K562 (cell line): ENCODE results near the gene GPR15. TPM values are rescaled to one million over a fixed set of nuclear protein-coding genes. Genes with fewer than 3 reads are reported as not detected.

ENCODE experiments used
- CEBPG ChIP-seq, 3 experiments: fragments of 200-800 bp in 1 of 3; sonication (Bioruptor generic) in 1 of 3; sonication (generic) in 1 of 3; formaldehyde crosslinking in 1 of 3; IDR thresholded peaks in 2 of 3; conservative IDR thresholded peaks in 1 of 3; 2 replicates each; pipeline versions ENCODE4 v1.6.1 to v1.8.0; 2016 to 2022; ENCODE audit warnings: missing compliant biosample characterization in 2 of 3, missing genetic modification characterization in 2 of 3, mild to moderate bottlenecking in 1 of 3, missing genetic modification reagents in 1 of 3
- ELF4 ChIP-seq: fragments of 450-650 bp; formaldehyde crosslinking; IDR thresholded peaks from 2 replicates; pipeline ENCODE4 v1.4.0; 2022; ENCODE audit warnings: missing genetic modification characterization
- EP300 ChIP-seq: IDR thresholded peaks from 2 replicates; pipeline ENCODE4 v1.6.1; 2012; ENCODE audit warnings: low read length, improper control_type of control experiment
- FOXA3 ChIP-seq, 2 experiments: fragments of 450-650 bp in 1 of 2; sonication (generic) in 1 of 2; formaldehyde crosslinking; IDR thresholded peaks in 1 of 2; conservative IDR thresholded peaks in 1 of 2; 2 replicates each; pipeline versions ENCODE4 v1.4.0 to v1.8.0; 2020 to 2022; ENCODE audit warnings: mild to moderate bottlenecking in 2 of 2, missing genetic modification reagents in 1 of 2
- GATAD2A ChIP-seq: fragments of 450-650 bp; IDR thresholded peaks from 2 replicates; pipeline ENCODE4 v1.6.1; 2017
- GTF2F1 ChIP-seq: IDR thresholded peaks from 2 replicates; pipeline ENCODE4 v1.6.1; 2011; ENCODE audit warnings: low read depth, low read length, improper control_type of control experiment
- MCM5 ChIP-seq: fragments of 450-650 bp; IDR thresholded peaks from 2 replicates; pipeline ENCODE4 v1.6.1; 2016; ENCODE audit warnings: low read depth
- PTTG1 ChIP-seq: fragments of 450-650 bp; IDR thresholded peaks from 2 replicates; pipeline ENCODE4 v1.6.1; 2016; ENCODE audit warnings: low read depth, mild to moderate bottlenecking, missing genetic modification characterization, missing compliant biosample characterization
- TAF7 ChIP-seq: fragments of 450-650 bp; IDR thresholded peaks from 2 replicates; pipeline ENCODE4 v1.6.1; 2016; ENCODE audit warnings: missing genetic modification characterization, missing compliant biosample characterization
- TCFL5 ChIP-seq: fragments of 250-450 bp; sonication (Bioruptor Pico); conservative IDR thresholded peaks from 2 replicates; pipeline ENCODE4 v1.6.1; 2021; ENCODE audit warnings: mild to moderate bottlenecking, moderate library complexity, matching md5 sums
- ZKSCAN3 ChIP-seq: fragments of 250-450 bp; sonication (Bioruptor Pico); IDR thresholded peaks from 2 replicates; pipeline ENCODE4 v1.4.0; 2020
- ZNF12 ChIP-seq: sonication (generic); formaldehyde crosslinking; IDR thresholded peaks from 2 replicates; pipeline ENCODE4 v1.4.0; 2020; ENCODE audit warnings: mild to moderate bottlenecking, missing genetic modification reagents
- ZNF121 ChIP-seq: sonication (generic); formaldehyde crosslinking; conservative IDR thresholded peaks from 2 replicates; pipeline ENCODE4 v1.8.0; 2022; ENCODE audit warnings: missing genetic modification reagents
- polyA plus RNA-seq, 8 experiments: library from polyadenylated mRNA; depleted of rRNA in 4 of 8; stranded (reverse) in 5 of 8; unstranded in 3 of 8; fragments of >200 nt; fragmentation: Nextera tagmentation in 2 of 8; fragmentation: Illumina TruSeq in 1 of 8; extraction: Ambion mirVana in 2 of 8; extraction: Trizol in 1 of 8; gene quantifications; 2 replicates each; pipeline versions ENCODE4 v1.2.1 to v1.2.3, GENCODE V29; 2011 to 2014; ENCODE audit warnings: inconsistent platforms in 1 of 8, missing spikeins in 1 of 8
- total RNA-seq, 7 experiments: library from RNA; depleted of rRNA in 6 of 7; stranded (reverse); fragments of >200 nt in 6 of 7; fragmentation: Illumina TruSeq in 2 of 7; extraction: Trizol in 2 of 7; gene quantifications; 2 replicates each; pipeline versions ENCODE4 v1.2.1 to v1.2.3, GENCODE V29; 2011 to 2021; ENCODE audit warnings: low replicate concordance in 1 of 7
- TF ChIP-seq, protein P1 (sequence below): fragments of 200-800 bp; sonication (Bioruptor generic); IDR thresholded peaks from 2 replicates; pipeline ENCODE4 v1.6.1; 2017; ENCODE audit warnings: missing genetic modification characterization, missing compliant biosample characterization
- TF ChIP-seq, protein P2 (sequence below), 2 experiments: fragments of 450-650 bp in 1 of 2; sonication (generic) in 1 of 2; formaldehyde crosslinking in 1 of 2; IDR thresholded peaks; 2 replicates each; pipeline versions ENCODE4 v1.7.1 to v1.9.0; 2016 to 2022; ENCODE audit warnings: inconsistent platforms in 1 of 2, mild to moderate bottlenecking in 1 of 2, missing genetic modification reagents in 1 of 2
- TF ChIP-seq, protein P3 (sequence below): IDR thresholded peaks from 2 replicates; pipeline ENCODE4 v1.6.1; 2011; ENCODE audit warnings: borderline replicate concordance, low read depth, mild to moderate bottlenecking, moderate library complexity, low read length; ENCODE audit not compliant: insufficient read depth, poor library complexity, severe bottlenecking

Gene GPR15
- total and polyA plus RNA-seq, 9 of the 15 experiments (the other 6 are each of a cell fraction or from before 2014, with no cell fraction given) = 0.13 TPM; not detected in 8

DNA sequence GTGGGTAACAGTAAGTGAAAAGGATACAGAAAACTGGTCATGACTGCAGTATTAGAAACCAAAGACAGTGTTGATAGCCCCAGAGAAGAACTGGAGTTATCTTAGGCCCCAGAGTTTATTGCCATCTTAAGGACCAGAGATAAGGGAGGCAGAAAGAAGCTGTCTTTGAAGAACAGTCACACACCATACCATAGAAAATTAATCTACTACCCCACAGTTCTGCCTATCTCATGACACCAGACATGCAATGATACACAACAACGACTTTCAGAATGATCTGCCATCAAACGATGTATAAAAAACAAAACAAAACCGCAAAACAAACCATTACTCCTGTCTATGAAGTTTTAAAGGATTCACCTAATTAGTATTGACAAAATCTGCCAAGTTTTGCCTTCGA lies 52.0 kb downstream of the GPR15 start (continued):
- TF ChIP-seq, protein P1, sequence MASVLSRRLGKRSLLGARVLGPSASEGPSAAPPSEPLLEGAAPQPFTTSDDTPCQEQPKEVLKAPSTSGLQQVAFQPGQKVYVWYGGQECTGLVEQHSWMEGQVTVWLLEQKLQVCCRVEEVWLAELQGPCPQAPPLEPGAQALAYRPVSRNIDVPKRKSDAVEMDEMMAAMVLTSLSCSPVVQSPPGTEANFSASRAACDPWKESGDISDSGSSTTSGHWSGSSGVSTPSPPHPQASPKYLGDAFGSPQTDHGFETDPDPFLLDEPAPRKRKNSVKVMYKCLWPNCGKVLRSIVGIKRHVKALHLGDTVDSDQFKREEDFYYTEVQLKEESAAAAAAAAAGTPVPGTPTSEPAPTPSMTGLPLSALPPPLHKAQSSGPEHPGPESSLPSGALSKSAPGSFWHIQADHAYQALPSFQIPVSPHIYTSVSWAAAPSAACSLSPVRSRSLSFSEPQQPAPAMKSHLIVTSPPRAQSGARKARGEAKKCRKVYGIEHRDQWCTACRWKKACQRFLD (CRISPR knock-in tag) = peak; percentile 89
- no peak for TF ChIP-seq GTF2F1
- TF ChIP-seq TAF7 (tag) = no peak
- peak in 1 of 2 experiments; percentile 57; a peak in 2 of 4 replicates for TF ChIP-seq FOXA3 (CRISPR knock-in tag; conservative IDR thresholded peaks at IDR 0.05 in 1 of 2, IDR thresholded peaks at IDR 0.05 in 1 of 2)
- TF ChIP-seq CEBPG (CRISPR knock-in tag; IDR thresholded peaks at IDR 0.05) = no peak
- TF ChIP-seq CEBPG (tag; conservative IDR thresholded peaks at IDR 0.05 in 1 of 2, IDR thresholded peaks at IDR 0.05 in 1 of 2) = no peak
- TF ChIP-seq, protein P2, sequence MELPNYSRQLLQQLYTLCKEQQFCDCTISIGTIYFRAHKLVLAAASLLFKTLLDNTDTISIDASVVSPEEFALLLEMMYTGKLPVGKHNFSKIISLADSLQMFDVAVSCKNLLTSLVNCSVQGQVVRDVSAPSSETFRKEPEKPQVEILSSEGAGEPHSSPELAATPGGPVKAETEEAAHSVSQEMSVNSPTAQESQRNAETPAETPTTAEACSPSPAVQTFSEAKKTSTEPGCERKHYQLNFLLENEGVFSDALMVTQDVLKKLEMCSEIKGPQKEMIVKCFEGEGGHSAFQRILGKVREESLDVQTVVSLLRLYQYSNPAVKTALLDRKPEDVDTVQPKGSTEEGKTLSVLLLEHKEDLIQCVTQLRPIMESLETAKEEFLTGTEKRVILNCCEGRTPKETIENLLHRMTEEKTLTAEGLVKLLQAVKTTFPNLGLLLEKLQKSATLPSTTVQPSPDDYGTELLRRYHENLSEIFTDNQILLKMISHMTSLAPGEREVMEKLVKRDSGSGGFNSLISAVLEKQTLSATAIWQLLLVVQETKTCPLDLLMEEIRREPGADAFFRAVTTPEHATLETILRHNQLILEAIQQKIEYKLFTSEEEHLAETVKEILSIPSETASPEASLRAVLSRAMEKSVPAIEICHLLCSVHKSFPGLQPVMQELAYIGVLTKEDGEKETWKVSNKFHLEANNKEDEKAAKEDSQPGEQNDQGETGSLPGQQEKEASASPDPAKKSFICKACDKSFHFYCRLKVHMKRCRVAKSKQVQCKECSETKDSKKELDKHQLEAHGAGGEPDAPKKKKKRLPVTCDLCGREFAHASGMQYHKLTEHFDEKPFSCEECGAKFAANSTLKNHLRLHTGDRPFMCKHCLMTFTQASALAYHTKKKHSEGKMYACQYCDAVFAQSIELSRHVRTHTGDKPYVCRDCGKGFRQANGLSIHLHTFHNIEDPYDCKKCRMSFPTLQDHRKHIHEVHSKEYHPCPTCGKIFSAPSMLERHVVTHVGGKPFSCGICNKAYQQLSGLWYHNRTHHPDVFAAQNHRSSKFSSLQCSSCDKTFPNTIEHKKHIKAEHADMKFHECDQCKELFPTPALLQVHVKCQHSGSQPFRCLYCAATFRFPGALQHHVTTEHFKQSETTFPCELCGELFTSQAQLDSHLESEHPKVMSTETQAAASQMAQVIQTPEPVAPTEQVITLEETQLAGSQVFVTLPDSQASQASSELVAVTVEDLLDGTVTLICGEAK (IDR thresholded peaks at IDR 0.05) = no peak
- TF ChIP-seq, protein P2 (CRISPR knock-in tag; IDR thresholded peaks at IDR 0.05) = no peak
- peak; percentile 96 for TF ChIP-seq EP300
- TF ChIP-seq ZNF121 (CRISPR knock-in tag) = no peak
- TF ChIP-seq, protein P3, sequence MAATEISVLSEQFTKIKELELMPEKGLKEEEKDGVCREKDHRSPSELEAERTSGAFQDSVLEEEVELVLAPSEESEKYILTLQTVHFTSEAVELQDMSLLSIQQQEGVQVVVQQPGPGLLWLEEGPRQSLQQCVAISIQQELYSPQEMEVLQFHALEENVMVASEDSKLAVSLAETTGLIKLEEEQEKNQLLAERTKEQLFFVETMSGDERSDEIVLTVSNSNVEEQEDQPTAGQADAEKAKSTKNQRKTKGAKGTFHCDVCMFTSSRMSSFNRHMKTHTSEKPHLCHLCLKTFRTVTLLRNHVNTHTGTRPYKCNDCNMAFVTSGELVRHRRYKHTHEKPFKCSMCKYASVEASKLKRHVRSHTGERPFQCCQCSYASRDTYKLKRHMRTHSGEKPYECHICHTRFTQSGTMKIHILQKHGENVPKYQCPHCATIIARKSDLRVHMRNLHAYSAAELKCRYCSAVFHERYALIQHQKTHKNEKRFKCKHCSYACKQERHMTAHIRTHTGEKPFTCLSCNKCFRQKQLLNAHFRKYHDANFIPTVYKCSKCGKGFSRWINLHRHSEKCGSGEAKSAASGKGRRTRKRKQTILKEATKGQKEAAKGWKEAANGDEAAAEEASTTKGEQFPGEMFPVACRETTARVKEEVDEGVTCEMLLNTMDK = no peak
- TF ChIP-seq ZNF12 (CRISPR knock-in tag) = no peak
- no peak for TF ChIP-seq GATAD2A
- TF ChIP-seq PTTG1 (tag) = no peak
- TF ChIP-seq MCM5 = no peak
- TF ChIP-seq ELF4 (CRISPR knock-in tag) = peak; percentile 95
- TF ChIP-seq ZKSCAN3 = no peak
- no peak for TF ChIP-seq TCFL5 (CRISPR knock-in tag)
